Vagina (tissue), 2 donors: ENCODE results near the gene RCHY1. TPM values are rescaled to one million over a fixed set of nuclear protein-coding genes. Genes with fewer than 3 reads are reported as not detected.
A peak's percentile ranks its signal among the peaks of the same experiment; 100 is the strongest.

Experiments
- DNase-seq, 2 donors: peaks; one replicate each; pipeline ENCODE4 v3.0.0-alpha.2; 2017; ENCODE audit errors: extremely low spot score in 2 of 2
- H3K27ac ChIP-seq: fragments of 200-600 bp; sonication (generic); one replicate; pipeline ENCODE4 v1.5.1; 2019
- H3K27me3 ChIP-seq: fragments of 200-600 bp; sonication (generic); one replicate; pipeline ENCODE4 v1.5.1; 2019
- H3K36me3 ChIP-seq, 2 donors: fragments of 200-600 bp; sonication (generic); one replicate each; pipeline ENCODE4 v1.5.1; 2017 to 2019
- H3K4me1 ChIP-seq: fragments of 200-600 bp; sonication (generic); one replicate; pipeline ENCODE4 v1.5.1; 2019
- H3K4me3 ChIP-seq, 2 donors: fragments of 200-600 bp; sonication (generic); 1 replicate in 1 of 2; 2 replicates in 1 of 2; pipeline ENCODE4 v1.5.1; 2016 to 2019
- H3K9me3 ChIP-seq: fragments of 200-600 bp; sonication (generic); one replicate; pipeline ENCODE4 v1.5.1; 2019
- CTCF ChIP-seq, 3 experiments: fragments of 450-650 bp in 2 of 3; fragments of 200-600 bp in 1 of 3; sonication (generic) in 1 of 3; IDR thresholded peaks; one replicate each; pipeline ENCODE4 v1.5.1; 2017 to 2019; ENCODE audit warnings: antibody characterized with exemption in 3 of 3, mild to moderate bottlenecking in 2 of 3, moderate library complexity in 2 of 3
- POLR2A ChIP-seq, 2 donors: fragments of 450-650 bp; IDR thresholded peaks; one replicate each; pipeline ENCODE4 v1.6.1; 2017; ENCODE audit warnings: antibody characterized with exemption in 2 of 2, mild to moderate bottlenecking in 2 of 2, moderate library complexity in 2 of 2
- POLR2AphosphoS5 ChIP-seq, 2 donors: sonication (generic); formaldehyde crosslinking; IDR thresholded peaks; one replicate each; pipeline ENCODE4 v1.9.0; 2017; ENCODE audit warnings: antibody characterized with exemption in 2 of 2, mild to moderate bottlenecking in 2 of 2, low read depth in 1 of 2; ENCODE audit not compliant: insufficient read depth in 1 of 2
- intact Hi-C: fragments of 100-400 bp; cut with DNase I; formaldehyde crosslinking; loops from one replicate; pipeline ENCODE4 v1.15.1; 2023
- total RNA-seq: library from RNA; depleted of rRNA; stranded (reverse); fragments of >200 nt; gene quantifications from one replicate; pipeline ENCODE4 v1.2.3, GENCODE V29; 2016

The RCHY1 gene
- total RNA-seq, 1 donor from 2014 or later, result 17.2 TPM

- TF ChIP-seq POLR2AphosphoS5 (IDR thresholded peaks at IDR 0.05; ENCODE audit: insufficient read depth in 1 of 2, low read depth in 1 of 2) (no peak), POLR2A (IDR thresholded peaks at IDR 0.05) (no peak), CTCF (IDR thresholded peaks at IDR 0.05) (no peak)
- Histone ChIP-seq H3K27ac (no peak overlapping the region), H3K9me3 (no peaks in the 10 kb centered on the region), H3K4me1 (no peaks in the 10 kb centered on the region), H3K27me3 (no peaks in the 10 kb centered on the region), H3K4me3 (no peak overlapping the region), H3K36me3 (peaks cover 0 to 26% of the 10 kb centered on the region in 2 donors)
- no peak for DNase-seq
- intact Hi-C loops, result no loop called here
Measured at GRCh38 chr4:75495476-75495875, 18.7 kb downstream of the RCHY1 start.

GRCh38 chr4:75494563-75494962, 19.6 kb downstream of the RCHY1 start:
- no peak overlapping the region for H3K27ac ChIP-seq
- intact Hi-C loops, result no loop called here
- H3K9me3 ChIP-seq, result no peaks in the 10 kb centered on the region
- H3K36me3 ChIP-seq, result peaks cover 0 to 24% of the 10 kb centered on the region in 2 donors
- no peaks in the 10 kb centered on the region for H3K4me1 ChIP-seq
- peak in 1 of 2 donors; percentile 55 for TF ChIP-seq POLR2AphosphoS5 (IDR thresholded peaks at IDR 0.05; ENCODE audit: insufficient read depth in 1 of 2, low read depth in 1 of 2)
- TF ChIP-seq POLR2A (IDR thresholded peaks at IDR 0.05), result no peak
- DNase-seq, result no peak
- no peaks in the 10 kb centered on the region for H3K27me3 ChIP-seq
- H3K4me3 ChIP-seq, result no peak overlapping the region

- Histone ChIP-seq H3K9me3 (no peaks in the 10 kb centered on the region), H3K4me3 (no peak overlapping the region), H3K4me1 (no peaks in the 10 kb centered on the region), H3K36me3 (peaks cover 0 to 17% of the 10 kb centered on the region in 2 donors), H3K27ac (no peak overlapping the region), H3K27me3 (no peaks in the 10 kb centered on the region)
- no peak for DNase-seq
- no peak for TF ChIP-seq CTCF (IDR thresholded peaks at IDR 0.05)
- TF ChIP-seq POLR2A (IDR thresholded peaks at IDR 0.05), result no peak
- no peak for TF ChIP-seq POLR2AphosphoS5 (IDR thresholded peaks at IDR 0.05; ENCODE audit: insufficient read depth in 1 of 2, low read depth in 1 of 2)
- intact Hi-C loops, result no loop called here
Measured at GRCh38 chr4:75490155-75490554, 24.0 kb downstream of the RCHY1 start.

- intact Hi-C loops, result no loop called here
- Histone ChIP-seq H3K9me3 (no peaks in the 10 kb centered on the region), H3K27me3 (no peaks in the 10 kb centered on the region), H3K4me3 (no peak overlapping the region), H3K27ac (no peak overlapping the region), H3K36me3 (peaks cover 0 to 30% of the 10 kb centered on the region in 2 donors), H3K4me1 (no peaks in the 10 kb centered on the region)
- no peak for DNase-seq
- TF ChIP-seq POLR2A (IDR thresholded peaks at IDR 0.05) (no peak), CTCF (IDR thresholded peaks at IDR 0.05) (no peak), POLR2AphosphoS5 (IDR thresholded peaks at IDR 0.05; ENCODE audit: insufficient read depth in 1 of 2, low read depth in 1 of 2) (no peak)
Measured at GRCh38 chr4:75484190-75484589, 30.0 kb downstream of the RCHY1 start.

GRCh38 chr4:75477201-75477600, 37.0 kb downstream of the RCHY1 start:
- TF ChIP-seq POLR2A (IDR thresholded peaks at IDR 0.05) (no peak), CTCF (IDR thresholded peaks at IDR 0.05) (no peak), POLR2AphosphoS5 (IDR thresholded peaks at IDR 0.05; ENCODE audit: insufficient read depth in 1 of 2, low read depth in 1 of 2) (no peak)
- H3K4me1 ChIP-seq, result no peaks in the 10 kb centered on the region
- H3K4me3 ChIP-seq, result no peak overlapping the region
- no peak for DNase-seq
- H3K27ac ChIP-seq, result no peak overlapping the region
- no peaks in the 10 kb centered on the region for H3K9me3 ChIP-seq
- peaks cover 0 to 30% of the 10 kb centered on the region in 2 donors for H3K36me3 ChIP-seq
- intact Hi-C loops, result loop anchor here (10.0 kb wide), 1 partner anchor 542 kb away; the partner anchor contains the start of gene PARM1
- H3K27me3 ChIP-seq, result no peaks in the 10 kb centered on the region
